ENCODE measurements around the gene JAK1.

- TF ChIP-seq ATF2 (CRISPR knock-in tag; IDR thresholded peaks at IDR 0.05) (no peak), BRF1 (IDR thresholded peaks at IDR 0.05; ENCODE audit: borderline replicate concordance, extremely low read depth, insufficient read length) (no peak), RAD21 (CRISPR knock-in tag; conservative IDR thresholded peaks at IDR 0.05 in 1 of 2, IDR thresholded peaks at IDR 0.05 in 1 of 2) (no peak), POLR2AphosphoS5 (IDR thresholded peaks at IDR 0.05; ENCODE audit: control insufficient read depth, insufficient read depth, low read depth, low read length) (no peak), ZHX1 (conservative IDR thresholded peaks at IDR 0.05; ENCODE audit: low read length) (no peak), MTA1 (IDR thresholded peaks at IDR 0.05; ENCODE audit: borderline replicate concordance) (no peak), POLR2G (IDR thresholded peaks at IDR 0.05; ENCODE audit: low read depth, low read length) (no peak), POLR2AphosphoS2 (IDR thresholded peaks at IDR 0.05; ENCODE audit: low read length) (no peak), CTCF (IDR thresholded peaks at IDR 0.05 in 2 of 3, conservative IDR thresholded peaks at IDR 0.05 in 1 of 3; ENCODE audit: insufficient read depth in 2 of 3, low read depth in 1 of 3, low read length in 3 of 3) (no peak), HINFP (tag; conservative IDR thresholded peaks at IDR 0.05; ENCODE audit: low read depth) (no peak), BRD9 (IDR thresholded peaks at IDR 0.05; ENCODE audit: low read depth, partially characterized antibody) (no peak), ZNF140 (CRISPR knock-in tag; IDR thresholded peaks at IDR 0.05) (no peak), POLR2A (conservative IDR thresholded peaks at IDR 0.05) (no peak), ZNF609 (CRISPR knock-in tag; IDR thresholded peaks at IDR 0.05; ENCODE audit: borderline replicate concordance) (no peak)
Measured at GRCh38 chr1:64836802-64837201, 129.5 kb downstream of the JAK1 start.

All from K562 (cell line).